Calu3 (cell line): ENCODE data around the gene HLCS. TPM values are rescaled to one million over a fixed set of nuclear protein-coding genes. Genes with fewer than 3 reads are reported as not detected.

Experiments used
- BruUV-seq: library from RNA; stranded (reverse); fragments of 400-500 nt; replicated peaks from 2 replicates; lab custom pipeline; 2021; lab: Mats Ljungman, UMichigan
- CTCF ChIA-PET: fragments of 300-600 bp; sonication (Branson Sonifier 250); formaldehyde crosslinking; loops from one replicate; lab custom pipeline; 2022; ENCODE audit warnings: antibody characterized with exemption; lab: Charles Lee
- DNase-seq: peaks from one replicate; pipeline ENCODE4 v3.0.0; 2022
- H3K27ac Mint-ChIP-seq: one replicate; pipeline ENCODE4 v1.8.0; 2022; ENCODE audit warnings: mixed read lengths; ENCODE audit not compliant: unreplicated experiment
- H3K27me3 Mint-ChIP-seq: one replicate; pipeline ENCODE4 v1.8.0; 2022; ENCODE audit warnings: mixed read lengths; ENCODE audit not compliant: unreplicated experiment
- H3K36me3 Mint-ChIP-seq: one replicate; pipeline ENCODE4 v1.8.0; 2022; ENCODE audit warnings: mild to moderate bottlenecking, moderate library complexity, mixed read lengths; ENCODE audit not compliant: insufficient read depth, unreplicated experiment
- H3K4me1 Mint-ChIP-seq: one replicate; pipeline ENCODE4 v1.8.0; 2022; ENCODE audit warnings: mild to moderate bottlenecking, low read depth, mixed read lengths; ENCODE audit not compliant: unreplicated experiment
- H3K4me3 Mint-ChIP-seq: one replicate; pipeline ENCODE4 v1.8.0; 2022; ENCODE audit warnings: mild to moderate bottlenecking, low read depth, moderate library complexity, mixed read lengths; ENCODE audit not compliant: unreplicated experiment
- H3K9me3 Mint-ChIP-seq: one replicate; pipeline ENCODE4 v1.8.0; 2022; ENCODE audit warnings: low read depth, mixed read lengths; ENCODE audit not compliant: unreplicated experiment
- intact Hi-C: fragments of 100-400 bp; cut with micrococcal nuclease; formaldehyde crosslinking; loops from one replicate; pipeline ENCODE4 v1.10.0; 2022; ENCODE audit not compliant: unreplicated experiment
- total RNA-seq: library from RNA; stranded (reverse); gene quantifications from 2 replicates; pipeline ENCODE4 v1.2.3, GENCODE V29; 2022
- TF ChIP-seq, protein P1 (sequence below): fragments of 200-600 bp; IDR thresholded peaks from one replicate; pipeline ENCODE4 v1.8.0; 2022; ENCODE audit warnings: antibody characterized with exemption; ENCODE audit not compliant: unreplicated experiment

Gene HLCS
- total RNA-seq, 1 experiment from 2014 or later = 18.4 TPM

DNA sequence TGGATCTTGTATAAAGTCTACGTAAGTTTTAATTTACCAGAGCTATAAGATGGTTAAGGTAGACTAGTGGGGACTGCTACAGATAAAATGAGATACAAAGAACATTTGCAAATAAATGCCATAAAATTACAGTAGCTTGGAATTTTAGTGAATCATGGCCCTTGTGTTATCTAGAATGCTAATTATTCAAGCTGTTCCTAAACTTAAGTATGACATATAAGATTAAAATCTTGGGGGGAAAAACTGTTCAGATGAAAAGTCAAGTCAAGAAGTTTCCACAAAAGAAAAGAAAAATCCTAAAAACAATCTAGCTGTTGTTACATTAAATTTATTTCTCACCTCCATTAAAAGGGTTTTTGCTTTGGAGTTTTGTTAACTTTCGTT lies 215.9 kb downstream of the HLCS start:
- TF ChIP-seq, protein P1, sequence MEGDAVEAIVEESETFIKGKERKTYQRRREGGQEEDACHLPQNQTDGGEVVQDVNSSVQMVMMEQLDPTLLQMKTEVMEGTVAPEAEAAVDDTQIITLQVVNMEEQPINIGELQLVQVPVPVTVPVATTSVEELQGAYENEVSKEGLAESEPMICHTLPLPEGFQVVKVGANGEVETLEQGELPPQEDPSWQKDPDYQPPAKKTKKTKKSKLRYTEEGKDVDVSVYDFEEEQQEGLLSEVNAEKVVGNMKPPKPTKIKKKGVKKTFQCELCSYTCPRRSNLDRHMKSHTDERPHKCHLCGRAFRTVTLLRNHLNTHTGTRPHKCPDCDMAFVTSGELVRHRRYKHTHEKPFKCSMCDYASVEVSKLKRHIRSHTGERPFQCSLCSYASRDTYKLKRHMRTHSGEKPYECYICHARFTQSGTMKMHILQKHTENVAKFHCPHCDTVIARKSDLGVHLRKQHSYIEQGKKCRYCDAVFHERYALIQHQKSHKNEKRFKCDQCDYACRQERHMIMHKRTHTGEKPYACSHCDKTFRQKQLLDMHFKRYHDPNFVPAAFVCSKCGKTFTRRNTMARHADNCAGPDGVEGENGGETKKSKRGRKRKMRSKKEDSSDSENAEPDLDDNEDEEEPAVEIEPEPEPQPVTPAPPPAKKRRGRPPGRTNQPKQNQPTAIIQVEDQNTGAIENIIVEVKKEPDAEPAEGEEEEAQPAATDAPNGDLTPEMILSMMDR = no peak
- H3K9me3 Mint-ChIP-seq = no peaks in the 10 kb centered on the region
- no peaks in the 10 kb centered on the region for H3K4me1 Mint-ChIP-seq
- BruUV-seq = no TSS peak
- H3K36me3 Mint-ChIP-seq = peaks cover 17% of the 10 kb centered on the region
- CTCF ChIA-PET = no interaction called here
- DNase-seq = no peak
- no peak overlapping the region for H3K27ac Mint-ChIP-seq
- no peak overlapping the region for H3K4me3 Mint-ChIP-seq
- no peaks in the 10 kb centered on the region for H3K27me3 Mint-ChIP-seq
- intact Hi-C loops = no loop called here

DNA sequence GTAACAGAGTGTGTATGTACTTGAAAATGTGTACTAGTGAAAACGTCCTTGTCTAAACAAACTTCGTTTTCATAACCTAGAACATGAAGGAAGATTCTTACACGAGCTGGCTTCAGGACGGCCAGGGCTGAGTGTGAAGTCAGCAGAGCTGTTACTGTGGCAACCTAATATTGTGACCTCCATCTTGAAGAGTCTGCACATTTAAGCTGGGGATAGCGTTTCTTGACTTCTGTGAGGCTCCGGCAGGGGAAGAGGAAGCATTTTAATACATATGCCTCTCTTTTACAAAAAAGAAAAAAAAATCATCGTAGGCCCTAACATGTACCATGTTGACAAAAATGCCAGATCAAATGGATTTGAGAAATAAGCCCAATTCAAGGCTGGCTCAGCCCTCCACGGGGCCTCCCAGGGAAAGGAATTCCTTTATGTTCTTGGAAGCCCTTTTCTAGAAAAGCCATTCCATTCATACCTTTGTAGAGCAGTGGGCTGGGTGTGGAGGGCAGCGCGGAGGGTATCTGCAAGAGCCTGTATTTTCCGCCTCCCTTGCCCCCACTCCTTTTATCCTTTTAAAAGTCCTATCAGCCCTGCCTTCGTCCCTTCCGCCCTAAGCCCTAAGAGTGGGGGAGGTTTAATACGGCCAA lies 216.4 kb downstream of the HLCS start:
- no peaks in the 10 kb centered on the region for H3K4me1 Mint-ChIP-seq
- intact Hi-C loops = no loop called here
- CTCF ChIA-PET = no interaction called here
- no peak overlapping the region for H3K27ac Mint-ChIP-seq
- no peak overlapping the region for H3K4me3 Mint-ChIP-seq
- no peaks in the 10 kb centered on the region for H3K27me3 Mint-ChIP-seq
- no TSS peak for BruUV-seq
- no peaks in the 10 kb centered on the region for H3K9me3 Mint-ChIP-seq
- H3K36me3 Mint-ChIP-seq = peaks cover 17% of the 10 kb centered on the region
- TF ChIP-seq, protein P1 = no peak
- no peak for DNase-seq

DNA sequence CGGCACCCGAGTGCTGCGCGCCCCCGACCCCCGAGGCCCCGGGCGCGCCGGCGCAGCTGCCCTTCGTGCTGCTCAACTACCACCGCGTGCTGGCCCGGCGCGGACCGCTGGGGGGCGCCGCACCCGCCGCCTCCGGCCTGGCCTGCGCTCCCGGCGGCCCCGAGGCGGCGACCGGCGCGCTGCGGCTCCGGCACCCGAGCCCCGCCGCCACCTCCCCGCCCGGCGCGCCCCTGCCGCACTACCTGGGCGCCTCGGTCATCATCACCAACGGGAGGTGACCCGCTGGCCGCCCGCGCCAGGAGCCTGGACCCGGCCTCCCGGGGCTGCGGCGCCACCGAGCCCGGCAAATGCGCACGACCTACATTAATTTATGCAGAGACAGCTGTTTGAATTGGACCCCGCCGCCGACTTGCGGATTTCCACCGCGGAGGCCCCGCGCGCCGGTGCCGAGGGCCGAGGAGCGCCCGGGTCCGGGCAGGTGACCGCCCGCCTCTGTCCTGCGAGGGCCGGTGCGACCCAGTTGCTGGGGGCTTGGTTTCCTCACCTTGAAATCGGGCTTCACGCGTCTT lies 218.6 kb downstream of the HLCS start:
- no peaks in the 10 kb centered on the region for H3K9me3 Mint-ChIP-seq
- DNase-seq = peak; percentile 75
- CTCF ChIA-PET = interaction anchor here (0.7 kb wide), 1 partner anchor 170 kb away, joined by 3 read pairs; no protein-coding TSS in a partner anchor
- no TSS peak for BruUV-seq
- H3K4me1 Mint-ChIP-seq = no peaks in the 10 kb centered on the region
- peaks cover 22% of the 10 kb centered on the region for H3K36me3 Mint-ChIP-seq
- H3K4me3 Mint-ChIP-seq = peak overlapping the region; percentile 52
- TF ChIP-seq, protein P1 = peak; percentile 13
- intact Hi-C loops = no loop called here
- H3K27me3 Mint-ChIP-seq = no peaks in the 10 kb centered on the region
- H3K27ac Mint-ChIP-seq = no peak overlapping the region

DNA sequence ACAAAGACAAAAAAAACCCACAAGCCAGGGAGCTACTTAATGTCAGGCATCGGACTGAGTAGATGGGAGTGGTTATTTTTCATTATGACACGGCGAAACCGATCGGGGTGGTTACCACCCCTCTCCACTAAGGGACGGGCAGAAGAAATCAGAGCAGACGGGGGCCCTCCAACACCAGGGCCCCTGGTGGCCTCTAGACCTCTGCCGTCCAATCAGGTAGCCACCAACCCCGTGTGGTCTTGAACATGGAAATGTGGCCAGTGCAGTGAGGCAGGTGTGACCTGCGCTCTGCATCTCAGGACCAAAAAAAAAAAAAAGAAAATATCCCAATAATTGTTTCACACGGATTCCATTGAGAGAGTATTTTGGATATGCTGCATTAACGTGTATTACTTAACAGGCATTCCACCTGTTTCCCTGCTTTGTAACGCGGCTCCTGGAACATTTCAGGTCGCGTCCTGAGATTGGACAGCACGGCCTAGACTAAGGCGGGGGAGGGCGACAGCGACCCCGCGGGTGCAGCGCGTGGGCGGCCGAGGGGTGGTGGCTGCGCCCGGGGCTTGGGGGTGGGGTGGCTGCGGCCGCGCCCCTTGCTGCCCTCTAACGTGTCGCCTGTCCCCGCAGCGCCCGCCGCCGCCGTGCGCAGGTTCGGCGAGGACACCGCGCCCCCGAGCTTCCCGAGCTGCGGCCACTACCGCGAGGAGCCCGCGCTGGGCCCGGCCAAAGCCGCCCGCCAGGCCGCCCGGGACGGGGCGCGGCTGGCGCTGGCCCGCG lies 219.2 kb downstream of the HLCS start:
- peak overlapping the region; percentile 20 for H3K27ac Mint-ChIP-seq
- H3K27me3 Mint-ChIP-seq = no peaks in the 10 kb centered on the region
- no peaks in the 10 kb centered on the region for H3K9me3 Mint-ChIP-seq
- no peaks in the 10 kb centered on the region for H3K4me1 Mint-ChIP-seq
- intact Hi-C loops = no loop called here
- peaks cover 22% of the 10 kb centered on the region for H3K36me3 Mint-ChIP-seq
- H3K4me3 Mint-ChIP-seq = peak overlapping the region; percentile 52
- no TSS peak for BruUV-seq
- DNase-seq = peak; percentile 21
- CTCF ChIA-PET = interaction anchor here (0.7 to 0.8 kb wide), 3 partner anchors 170 to 184 kb away, joined by 3 to 4 read pairs (median 3); no protein-coding TSS in a partner anchor
- TF ChIP-seq, protein P1 = no peak
